NCI-H345 treated with DMSO at 0.1 percent for 48 hours (cell line): ENCODE measurements around the gene IGFL1.
"Not testable (repeated sequence)": the region's sequence is repeated elsewhere in the genome, so short reads cannot be mapped to it uniquely, and the experiment has no call there.

Experiments
- DNase-seq: peaks from one replicate; lab custom pipeline; 2025; ENCODE audit not compliant: unreplicated experiment; lab: John Stamatoyannopoulos, UW

Gene IGFL1

DNA sequence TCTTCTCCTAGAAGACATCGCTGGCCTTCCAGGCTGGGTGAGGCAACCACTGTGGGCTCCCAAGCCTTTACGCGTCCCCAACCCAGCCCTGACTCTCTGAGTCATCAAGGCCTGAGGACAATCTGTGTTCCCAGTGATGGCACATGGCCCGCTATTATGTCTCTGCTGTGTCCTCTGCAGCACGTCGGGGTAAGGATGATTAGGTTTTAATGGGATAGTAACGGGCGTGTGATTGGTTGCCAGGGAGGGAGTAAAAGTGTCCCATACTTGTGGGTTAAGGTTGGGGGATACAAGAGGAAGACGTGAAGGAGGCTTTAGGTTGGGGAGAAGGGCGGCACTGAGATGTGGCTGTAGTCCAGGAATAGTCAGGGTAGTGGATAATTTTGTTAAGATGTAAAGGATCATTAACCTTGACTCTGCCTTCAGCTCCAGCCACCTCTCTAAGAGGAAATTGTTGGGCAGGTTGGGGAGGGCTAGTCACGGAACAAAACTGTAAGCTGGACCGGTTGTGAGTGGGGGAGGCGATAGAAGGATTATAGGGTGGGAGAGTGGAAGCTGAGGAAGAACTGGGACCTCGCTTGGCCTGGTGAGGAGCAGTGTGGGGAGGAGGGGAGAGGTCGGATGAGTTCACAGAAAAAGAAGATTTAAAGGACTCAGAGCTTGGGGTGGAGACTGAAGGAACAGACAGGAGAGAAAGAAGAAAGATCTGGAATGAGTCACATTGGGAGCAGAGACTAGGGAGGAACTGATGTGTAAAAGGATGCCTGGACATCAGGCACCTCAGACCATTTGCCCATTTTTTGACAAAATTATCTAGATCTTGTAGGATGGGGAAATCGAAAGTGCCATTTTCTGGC is 27.9 kb upstream of the IGFL1 start:
- no peak for DNase-seq

DNA sequence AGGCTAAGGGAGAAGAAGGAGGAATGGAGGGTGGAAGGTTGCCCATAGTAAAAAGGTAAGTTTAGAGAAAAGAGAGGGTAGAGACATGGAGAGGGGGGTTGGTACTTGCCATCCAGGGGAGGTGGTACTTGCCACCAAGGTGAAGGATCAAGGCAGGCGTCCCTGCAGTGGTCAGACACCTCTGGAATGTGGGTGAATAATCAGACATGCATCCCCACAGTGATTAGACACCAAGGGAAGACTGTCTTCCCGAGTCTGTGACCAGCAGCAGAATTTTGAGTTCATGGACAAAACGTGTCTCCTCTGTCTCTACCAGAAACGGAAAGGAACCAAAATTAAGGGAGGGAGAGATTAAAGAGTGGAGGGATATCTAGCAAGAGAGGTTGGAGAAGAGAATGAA is 27.1 kb upstream of the IGFL1 start:
- DNase-seq: no peak

DNA sequence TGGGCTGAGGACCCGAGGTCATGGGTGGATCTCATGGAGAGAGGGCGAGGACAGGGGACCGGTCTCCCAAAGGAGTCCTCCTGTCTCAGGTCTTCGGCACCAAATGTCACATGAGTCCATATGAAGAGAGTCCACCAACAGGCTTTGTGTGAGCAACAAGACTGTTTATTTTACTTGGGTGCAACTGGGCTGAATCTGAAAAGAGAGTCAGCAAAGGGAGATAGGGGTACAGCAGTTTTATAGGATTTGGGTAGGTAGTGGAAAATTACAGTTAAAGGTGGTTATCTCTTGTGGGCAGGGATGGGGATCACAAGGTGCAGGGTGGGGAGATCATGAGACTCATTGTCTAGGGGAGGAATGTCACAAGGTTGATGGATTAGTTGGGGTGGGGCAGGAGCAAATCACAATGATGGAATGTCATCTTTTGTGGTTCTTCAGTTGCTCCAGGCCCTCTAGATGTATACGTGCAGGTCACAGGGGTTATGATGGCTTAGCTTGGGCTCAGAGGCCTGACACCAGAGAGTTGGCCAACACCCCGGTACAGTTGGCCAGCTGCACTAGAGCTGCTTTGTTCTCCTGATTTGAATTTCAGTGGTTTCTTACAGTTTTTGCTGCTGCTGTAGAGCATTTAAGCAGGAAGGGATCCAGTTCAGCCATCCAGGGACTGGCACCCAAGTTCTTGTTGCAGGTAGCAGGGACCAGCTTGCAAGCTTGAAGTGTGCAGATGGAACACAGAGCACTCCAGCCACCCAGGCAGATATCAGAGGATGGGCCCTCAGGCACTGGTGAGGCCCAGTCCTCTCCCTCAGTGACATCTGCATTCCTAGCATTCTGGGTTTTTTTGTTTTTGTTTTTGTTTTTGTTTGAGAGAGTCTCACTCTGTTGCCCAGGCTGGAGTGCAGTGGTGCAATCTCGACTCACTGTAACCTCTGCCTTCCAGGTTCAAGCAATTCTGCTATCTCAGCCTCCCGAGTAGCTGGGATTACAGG is 26.4 kb upstream of the IGFL1 start:
- DNase-seq: no peak

DNA sequence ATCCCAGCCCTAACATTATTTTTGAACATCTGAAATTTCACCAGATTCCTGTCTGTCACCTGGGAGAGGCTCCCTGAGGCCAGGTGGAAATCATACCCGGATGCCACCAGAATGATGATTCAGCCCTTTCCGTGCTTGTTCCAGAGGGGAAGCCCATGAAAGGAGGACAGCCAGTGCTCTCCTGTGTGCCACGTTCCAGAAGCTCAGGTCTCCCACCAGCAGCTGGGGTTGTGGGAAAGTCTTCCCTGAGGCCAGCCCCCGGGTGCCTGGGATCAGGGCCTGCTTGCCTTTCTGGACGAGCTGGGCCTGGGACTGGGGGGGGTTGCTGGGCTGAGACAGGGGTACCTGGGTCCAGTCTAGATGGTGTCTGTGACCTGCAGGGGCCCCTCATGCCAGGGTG is 25.5 kb upstream of the IGFL1 start:
- DNase-seq: no peak

DNA sequence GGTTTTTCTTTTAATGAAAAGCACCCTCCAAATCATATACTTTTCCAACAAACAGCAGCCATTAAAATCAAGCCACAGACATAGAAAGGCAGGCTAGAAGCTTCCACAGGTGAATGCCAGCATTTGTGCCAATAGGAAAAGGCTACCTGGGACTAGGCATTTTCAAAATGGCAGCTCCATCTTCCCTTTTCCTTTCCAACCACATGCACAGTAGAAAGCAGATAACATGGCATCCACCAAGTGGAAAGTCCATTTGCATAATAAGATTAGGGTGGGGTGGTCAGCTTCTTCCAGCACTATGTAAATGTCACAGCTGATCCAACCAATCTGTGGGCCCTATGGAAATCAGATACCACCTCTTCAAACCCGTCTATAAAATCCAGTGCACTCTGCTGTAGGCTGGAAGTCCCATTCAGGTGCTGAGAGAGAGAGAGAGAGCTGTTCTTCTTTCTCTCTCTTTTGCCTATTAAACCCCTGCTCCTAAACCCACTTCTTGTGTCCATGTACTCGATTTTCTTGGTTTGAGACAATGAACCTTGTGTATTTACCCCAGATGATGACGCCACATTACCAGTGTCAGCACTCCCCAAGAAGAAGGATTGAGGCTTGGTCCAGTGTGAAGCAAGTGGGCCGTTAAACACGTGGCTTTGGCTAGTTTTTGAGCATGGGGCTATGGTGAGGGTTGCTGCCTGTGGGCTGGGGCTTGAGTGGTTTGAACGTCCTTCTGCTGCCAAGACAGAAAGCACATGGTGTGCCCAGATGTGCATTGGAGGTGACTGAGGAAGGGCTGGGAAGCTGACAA is 24.2 kb upstream of the IGFL1 start:
- no peak for DNase-seq

- no peak for DNase-seq
Measured at GRCh38 chr19:46206176-46206575, 23.4 kb upstream of the IGFL1 start.

DNA sequence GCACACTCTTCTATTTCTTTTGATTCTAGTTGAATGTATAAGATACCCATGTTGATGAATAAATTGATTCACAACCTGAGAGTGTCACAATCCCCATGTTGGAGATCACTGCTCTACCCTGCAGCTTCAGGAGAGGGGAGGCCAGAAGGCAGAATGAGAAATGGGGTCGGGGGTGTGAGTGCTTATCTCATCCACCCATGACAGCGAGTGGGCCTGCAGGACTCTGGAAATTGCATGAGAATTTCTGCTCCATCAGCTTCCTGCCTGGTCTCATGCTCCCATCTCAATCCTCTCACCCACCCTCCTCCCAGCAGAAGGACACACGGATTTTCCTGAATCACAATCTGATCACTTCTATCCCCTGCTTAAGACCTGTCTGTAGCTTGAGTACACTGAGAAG is 22.9 kb upstream of the IGFL1 start:
- DNase-seq: no peak

GRCh38 chr19:46207858-46208257 is 21.7 kb upstream of the IGFL1 start:
- DNase-seq: not testable (repeated sequence)

GRCh38 chr19:46209051-46209450 is 20.5 kb upstream of the IGFL1 start:
- DNase-seq: no peak

GRCh38 chr19:46209472-46209871 is 20.1 kb upstream of the IGFL1 start:
- DNase-seq: no peak

- no peak for DNase-seq
Measured at GRCh38 chr19:46210669-46211068, 18.9 kb upstream of the IGFL1 start.

DNA sequence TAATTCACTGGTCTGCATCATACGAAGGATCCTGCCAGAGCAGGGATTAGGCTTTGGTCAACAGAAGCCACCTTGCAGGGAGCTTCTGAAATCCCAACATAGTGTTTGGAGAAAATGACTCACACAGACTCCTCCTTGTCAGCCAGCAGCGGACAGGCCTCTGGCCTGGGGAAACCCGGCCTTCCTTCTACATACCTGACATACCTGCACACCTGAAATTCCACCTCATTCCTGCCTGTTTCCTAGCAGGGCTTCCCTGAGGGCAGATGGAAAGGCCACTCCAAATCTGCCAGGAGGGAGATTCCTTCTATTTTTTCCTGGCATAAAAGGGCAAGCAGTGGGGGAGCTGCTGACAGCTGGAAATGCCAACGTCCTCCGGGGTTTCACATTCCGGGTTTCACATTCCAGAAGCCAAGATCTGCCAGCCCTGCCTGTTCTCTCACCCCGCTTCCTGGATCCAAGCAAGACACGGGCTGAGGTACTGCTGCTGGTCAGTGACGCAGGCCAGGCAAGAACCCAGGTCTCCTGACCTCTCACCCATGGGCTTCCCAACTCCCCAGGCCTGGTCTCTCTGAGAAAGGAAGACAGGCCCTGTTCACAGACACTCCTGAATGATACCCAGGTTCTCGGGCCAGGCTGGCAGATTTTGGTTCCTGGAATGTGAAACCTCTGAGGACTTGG is 18.2 kb upstream of the IGFL1 start:
- no peak for DNase-seq

DNA sequence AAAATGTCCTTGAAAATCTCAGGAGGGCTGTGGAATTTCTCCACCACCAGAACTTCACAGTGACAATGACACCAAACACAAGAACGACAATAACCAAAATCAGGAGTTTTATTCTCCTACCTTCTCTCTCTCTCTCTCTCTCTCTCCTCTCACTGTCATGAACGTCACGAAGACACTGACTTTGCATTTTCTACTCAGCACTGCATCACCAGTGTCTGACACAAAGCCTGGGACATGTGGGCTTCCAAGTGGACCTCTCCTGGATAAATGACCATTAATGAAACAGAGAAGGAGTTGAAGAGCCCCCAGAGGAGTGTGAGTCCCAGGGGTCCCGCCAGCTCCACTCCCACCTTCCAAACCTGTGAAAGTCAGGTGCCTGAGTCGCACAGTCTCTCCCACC is 16.9 kb upstream of the IGFL1 start:
- not testable (repeated sequence) for DNase-seq

DNA sequence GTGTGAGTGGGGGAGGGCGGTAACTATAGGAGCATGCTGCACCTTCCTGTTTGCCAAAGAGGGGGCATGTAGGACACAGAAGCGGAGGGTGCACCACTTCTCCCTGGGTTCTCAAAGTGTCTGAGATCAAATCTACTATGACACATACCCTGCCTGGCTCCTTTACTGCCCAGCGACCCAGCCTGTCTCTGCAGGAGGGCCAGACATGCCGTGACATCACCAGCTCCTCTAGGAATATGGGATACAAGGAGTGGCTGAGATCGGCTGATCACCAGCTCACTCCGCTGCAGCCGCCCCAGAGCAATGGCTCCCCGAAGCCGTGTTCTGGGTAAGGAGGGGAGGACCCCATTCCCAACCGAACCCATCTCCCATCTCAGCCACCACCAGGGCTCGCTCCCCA is 16.4 kb upstream of the IGFL1 start:
- no peak for DNase-seq

GRCh38 chr19:46213806-46214205 is 15.7 kb upstream of the IGFL1 start:
- DNase-seq: no peak

GRCh38 chr19:46216612-46217011 is 12.9 kb upstream of the IGFL1 start:
- DNase-seq: no peak

DNA sequence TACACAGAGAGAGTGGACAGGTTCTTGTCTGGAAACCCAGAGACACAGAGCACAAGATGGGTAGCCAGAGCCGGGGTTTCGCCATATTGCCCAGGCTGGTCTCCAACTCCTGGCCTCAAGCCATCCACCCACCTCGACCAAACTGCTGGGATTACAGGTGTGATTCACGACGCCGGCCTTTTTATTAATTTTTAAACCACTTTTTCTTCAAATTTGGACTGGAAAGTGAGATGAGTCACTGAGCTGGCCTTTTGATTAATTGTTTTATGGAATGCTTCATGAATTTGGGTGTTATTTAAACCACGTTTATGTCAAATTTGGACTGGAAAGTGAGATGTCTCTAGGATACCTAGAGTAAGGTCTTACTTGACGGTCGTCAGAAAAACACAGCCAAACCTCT is 12.1 kb upstream of the IGFL1 start:
- no peak for DNase-seq

GRCh38 chr19:46218160-46218559 is 11.4 kb upstream of the IGFL1 start:
- no peak for DNase-seq

DNA sequence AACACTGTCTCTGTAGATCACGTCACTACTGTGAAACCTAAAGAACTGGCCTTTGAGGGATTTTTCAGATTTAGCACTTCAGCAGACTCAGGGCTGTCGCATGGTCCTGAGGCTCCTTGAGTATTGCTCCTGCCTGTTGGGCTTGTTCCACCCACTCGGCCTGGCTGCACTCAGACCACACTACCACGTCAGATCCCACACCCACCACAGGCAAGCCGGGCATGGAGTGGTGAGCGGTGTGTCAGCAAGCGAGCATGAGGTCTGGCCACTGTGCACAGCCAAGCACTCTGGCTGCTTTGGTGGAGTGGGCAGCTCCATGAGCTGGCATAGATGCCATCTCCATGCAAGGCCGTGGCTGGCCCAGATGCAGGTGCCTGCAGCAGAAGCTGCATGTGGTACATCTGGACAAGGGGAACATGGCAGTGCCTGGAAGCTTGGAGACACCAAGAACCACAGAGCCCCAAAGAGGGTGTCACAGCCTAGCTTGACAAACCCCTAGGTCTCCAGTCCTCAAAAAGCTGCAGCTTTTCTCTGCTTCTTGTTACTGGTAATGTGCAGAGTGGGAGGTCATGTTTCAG is 9.4 kb upstream of the IGFL1 start:
- no peak for DNase-seq

DNA sequence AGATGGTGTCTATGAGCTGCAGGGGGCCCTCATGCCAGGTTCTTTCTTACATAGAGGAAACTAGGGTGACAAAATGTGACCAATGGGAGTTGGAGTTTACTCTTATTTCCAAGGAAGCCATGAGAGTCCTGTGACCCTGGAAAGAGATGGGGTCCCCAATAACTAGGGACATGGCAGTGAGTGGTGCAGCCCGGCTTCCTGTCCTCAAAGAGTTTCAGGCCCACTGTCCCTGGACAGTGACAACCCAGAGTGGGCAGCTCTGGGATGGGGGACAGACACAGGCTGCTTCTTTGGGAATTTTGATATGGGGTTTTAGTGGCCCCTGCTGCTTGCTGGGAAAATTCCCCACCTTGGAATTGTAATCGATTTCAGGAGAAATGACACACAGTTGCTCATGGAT is 8.4 kb upstream of the IGFL1 start:
- DNase-seq: no peak
